ENCODE results near the gene S100A10.

DNA sequence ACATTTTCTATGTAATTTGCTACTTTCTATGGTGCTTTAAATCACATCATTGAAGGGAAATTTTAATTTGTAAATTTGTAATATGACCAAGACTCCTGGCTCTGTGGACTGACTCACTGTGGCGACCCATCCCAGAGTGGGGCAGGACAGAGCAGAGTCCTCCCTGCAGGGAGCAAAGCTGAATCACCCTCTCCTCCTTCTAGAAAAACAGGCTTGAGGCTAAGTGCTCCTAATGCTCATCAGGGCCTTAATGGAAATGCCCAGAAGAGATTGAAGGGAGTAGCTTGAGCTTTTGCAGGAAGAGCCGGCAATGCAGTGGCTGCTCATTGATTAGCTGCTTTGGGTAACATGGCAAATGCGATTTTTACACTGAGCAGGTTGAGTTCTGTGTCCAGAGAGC lies 16.8 kb downstream of the S100A10 start:
- TF ChIP-seq, protein P1, sequence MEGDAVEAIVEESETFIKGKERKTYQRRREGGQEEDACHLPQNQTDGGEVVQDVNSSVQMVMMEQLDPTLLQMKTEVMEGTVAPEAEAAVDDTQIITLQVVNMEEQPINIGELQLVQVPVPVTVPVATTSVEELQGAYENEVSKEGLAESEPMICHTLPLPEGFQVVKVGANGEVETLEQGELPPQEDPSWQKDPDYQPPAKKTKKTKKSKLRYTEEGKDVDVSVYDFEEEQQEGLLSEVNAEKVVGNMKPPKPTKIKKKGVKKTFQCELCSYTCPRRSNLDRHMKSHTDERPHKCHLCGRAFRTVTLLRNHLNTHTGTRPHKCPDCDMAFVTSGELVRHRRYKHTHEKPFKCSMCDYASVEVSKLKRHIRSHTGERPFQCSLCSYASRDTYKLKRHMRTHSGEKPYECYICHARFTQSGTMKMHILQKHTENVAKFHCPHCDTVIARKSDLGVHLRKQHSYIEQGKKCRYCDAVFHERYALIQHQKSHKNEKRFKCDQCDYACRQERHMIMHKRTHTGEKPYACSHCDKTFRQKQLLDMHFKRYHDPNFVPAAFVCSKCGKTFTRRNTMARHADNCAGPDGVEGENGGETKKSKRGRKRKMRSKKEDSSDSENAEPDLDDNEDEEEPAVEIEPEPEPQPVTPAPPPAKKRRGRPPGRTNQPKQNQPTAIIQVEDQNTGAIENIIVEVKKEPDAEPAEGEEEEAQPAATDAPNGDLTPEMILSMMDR (IDR thresholded peaks at IDR 0.05) = no peak
- no peak for TF ChIP-seq ZFX (IDR thresholded peaks at IDR 0.05; ENCODE audit: borderline replicate concordance)
